Fibroblast of pulmonary artery (primary cell): ENCODE data around the gene RGS3.

Source experiments
- DNase-seq: peaks from one replicate; pipeline ENCODE4 v3.0.0-alpha.2; 2010; ENCODE audit warnings: low read depth
- H3K4me3 ChIP-seq: replicated peaks from 2 replicates; pipeline ENCODE4 v1.5.1; 2011; ENCODE audit warnings: low read depth, mild to moderate bottlenecking, control low read depth, low read length, moderate library complexity
- TF ChIP-seq, protein P1 (sequence below): IDR thresholded peaks from 2 replicates; pipeline ENCODE4 v1.5.1; 2011; ENCODE audit warnings: mild to moderate bottlenecking, control low read depth, low read length, inconsistent platforms; ENCODE audit errors: missing control alignments

Gene RGS3

DNA sequence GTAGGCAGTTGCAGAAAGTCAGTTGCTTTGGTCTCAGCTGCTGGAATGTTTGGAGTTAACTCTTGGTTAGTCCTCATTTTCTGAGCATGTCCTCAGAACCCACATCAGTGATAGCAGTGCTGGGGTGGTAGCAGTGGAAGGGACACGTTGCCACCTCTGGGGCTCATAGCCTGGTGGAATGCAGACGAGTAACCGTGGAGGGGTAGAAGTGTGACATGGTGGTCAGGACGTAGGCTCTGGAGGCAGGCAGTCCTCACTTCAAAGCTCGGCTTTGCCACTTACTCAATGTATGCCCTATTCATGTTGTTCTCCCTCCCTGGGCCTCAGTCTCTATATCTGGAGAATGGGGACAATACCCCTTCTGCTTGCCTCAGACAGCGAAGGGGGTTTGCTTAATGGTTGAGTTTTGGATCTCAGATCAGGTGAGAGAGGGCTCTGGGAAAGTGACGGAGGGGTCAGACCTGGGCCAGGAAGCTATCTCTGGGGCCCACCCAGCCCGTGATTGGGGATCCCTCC lies 62.8 kb downstream of the RGS3 start:
- TF ChIP-seq, protein P1, sequence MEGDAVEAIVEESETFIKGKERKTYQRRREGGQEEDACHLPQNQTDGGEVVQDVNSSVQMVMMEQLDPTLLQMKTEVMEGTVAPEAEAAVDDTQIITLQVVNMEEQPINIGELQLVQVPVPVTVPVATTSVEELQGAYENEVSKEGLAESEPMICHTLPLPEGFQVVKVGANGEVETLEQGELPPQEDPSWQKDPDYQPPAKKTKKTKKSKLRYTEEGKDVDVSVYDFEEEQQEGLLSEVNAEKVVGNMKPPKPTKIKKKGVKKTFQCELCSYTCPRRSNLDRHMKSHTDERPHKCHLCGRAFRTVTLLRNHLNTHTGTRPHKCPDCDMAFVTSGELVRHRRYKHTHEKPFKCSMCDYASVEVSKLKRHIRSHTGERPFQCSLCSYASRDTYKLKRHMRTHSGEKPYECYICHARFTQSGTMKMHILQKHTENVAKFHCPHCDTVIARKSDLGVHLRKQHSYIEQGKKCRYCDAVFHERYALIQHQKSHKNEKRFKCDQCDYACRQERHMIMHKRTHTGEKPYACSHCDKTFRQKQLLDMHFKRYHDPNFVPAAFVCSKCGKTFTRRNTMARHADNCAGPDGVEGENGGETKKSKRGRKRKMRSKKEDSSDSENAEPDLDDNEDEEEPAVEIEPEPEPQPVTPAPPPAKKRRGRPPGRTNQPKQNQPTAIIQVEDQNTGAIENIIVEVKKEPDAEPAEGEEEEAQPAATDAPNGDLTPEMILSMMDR: no peak
- DNase-seq: no peak
- H3K4me3 ChIP-seq: no peak overlapping the region

DNA sequence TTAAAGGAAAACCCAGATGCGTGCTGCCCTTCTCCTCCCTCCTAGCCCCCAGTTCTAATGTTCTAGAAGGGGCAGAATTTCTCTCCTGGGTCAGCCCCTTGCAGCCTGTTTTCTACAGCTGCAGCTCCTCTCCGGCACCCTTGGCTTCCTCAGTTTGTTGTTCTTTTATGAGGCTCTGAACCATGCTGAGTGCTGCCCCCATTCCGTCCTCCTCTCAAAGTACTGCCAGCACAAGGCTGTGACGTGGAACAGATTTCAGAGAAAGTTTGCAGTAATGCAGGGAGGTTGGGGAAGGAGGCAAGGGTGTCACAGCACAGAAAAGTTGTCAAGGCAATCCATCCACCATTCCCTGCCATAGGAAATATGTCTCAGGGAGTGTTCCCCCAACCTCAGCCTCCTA lies 63.3 kb downstream of the RGS3 start:
- TF ChIP-seq, protein P1: no peak
- H3K4me3 ChIP-seq: no peak overlapping the region

DNA sequence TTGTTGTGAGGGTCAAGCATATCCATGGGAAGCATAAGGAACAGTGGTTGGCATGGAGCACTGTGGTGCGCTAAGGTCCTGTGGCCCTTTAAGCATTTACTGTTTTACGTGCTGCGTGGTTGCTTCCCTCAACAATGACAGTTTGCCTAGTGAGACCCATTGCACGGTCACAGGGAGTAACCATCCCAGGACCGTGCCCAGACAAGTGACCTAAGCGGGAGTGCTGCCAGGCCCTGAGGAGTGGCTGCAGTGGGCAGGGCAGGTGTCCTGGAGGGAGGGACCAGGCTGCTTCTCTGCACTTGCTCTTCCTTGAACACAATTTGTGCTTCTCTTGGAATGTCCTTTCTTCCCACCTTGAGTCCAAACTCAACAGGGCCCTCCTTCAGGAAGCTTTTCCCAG lies 64.6 kb downstream of the RGS3 start:
- DNase-seq: no peak
- TF ChIP-seq, protein P1: no peak
- H3K4me3 ChIP-seq: no peak overlapping the region

More for the DNA sequence above, 63.3 kb downstream of the RGS3 start:
- DNase-seq: no peak

DNA sequence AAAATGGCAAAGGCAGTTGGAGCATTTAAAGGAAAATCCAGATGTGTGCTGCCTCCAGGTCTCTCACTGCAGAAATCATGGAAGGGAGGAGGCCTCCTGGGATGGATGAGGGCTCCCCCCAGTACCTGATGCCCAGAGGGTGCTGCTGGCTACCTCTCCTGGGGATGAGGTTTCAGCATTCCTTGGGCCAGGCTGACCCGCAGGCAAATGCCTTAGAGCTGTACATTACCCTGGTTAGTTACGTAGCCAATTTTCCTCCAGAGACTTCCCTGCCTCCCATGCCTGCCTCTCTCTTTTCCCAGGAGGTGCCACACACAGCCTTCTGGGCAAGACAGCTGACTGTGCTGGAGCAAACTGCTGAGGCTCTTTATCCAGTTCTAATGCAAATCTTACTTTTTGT lies 65.3 kb downstream of the RGS3 start:
- H3K4me3 ChIP-seq: no peak overlapping the region
- TF ChIP-seq, protein P1: no peak
- DNase-seq: no peak

DNA sequence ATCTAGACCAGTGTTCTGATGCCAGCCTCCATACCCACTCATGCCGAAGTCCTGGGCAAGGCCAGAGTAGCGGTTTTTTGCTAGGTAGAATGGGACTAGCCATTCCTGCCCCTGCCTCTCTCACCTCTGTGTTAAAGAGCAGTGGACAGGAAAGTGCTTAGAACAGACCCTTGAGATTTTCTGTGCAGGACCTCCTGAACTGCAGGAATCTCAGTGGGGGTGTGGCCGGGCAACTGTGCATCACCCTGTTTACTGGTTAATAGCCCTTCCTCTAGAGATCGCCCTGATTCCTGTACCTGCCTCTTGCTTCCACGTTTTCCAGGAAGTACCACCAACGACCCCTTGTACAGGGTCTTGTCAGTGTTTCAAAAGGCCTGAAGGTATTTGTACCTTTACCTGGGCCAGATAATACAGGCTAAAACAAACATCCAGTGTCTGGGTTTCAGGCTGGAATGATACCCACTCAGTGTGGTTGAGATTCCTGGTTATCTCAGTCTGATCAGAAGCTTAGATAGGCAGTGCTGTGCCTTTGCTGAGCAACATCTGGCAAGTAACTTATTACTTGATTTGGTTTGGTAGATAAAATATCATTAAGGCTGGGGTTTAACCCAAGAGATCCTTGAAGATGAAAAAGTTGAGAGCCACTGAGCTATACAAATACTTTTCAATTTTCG lies 65.9 kb downstream of the RGS3 start:
- TF ChIP-seq, protein P1: no peak
- DNase-seq: no peak

DNA sequence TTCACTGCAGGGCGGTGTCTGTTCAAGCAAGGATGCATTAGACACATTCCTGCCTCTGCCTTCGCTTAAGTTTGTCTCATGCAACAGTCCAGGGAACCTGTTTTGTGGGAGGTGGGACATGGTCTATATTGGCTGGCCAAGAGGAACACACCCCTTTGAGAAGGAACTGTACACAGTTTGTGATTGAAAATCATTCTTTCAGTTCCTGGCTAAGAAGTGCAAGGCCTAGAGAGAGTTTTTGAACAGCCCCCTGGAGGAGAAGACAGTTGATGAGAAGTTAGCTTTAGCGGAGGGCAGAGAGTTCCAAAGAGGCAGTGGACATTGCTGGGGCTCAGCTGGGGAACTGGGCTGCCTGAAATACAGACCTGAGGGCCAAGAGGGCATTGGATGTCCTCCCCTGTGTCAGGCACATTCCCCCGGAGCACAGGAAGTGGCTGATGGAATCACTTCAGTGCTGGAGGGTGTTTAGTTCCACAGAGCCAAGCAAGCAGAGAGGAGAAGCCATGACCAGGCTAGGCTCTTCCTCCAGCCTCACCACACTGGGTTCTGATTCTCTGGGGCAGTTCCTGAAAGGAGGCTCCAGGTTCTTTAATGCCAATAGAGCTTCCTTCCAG lies 66.6 kb downstream of the RGS3 start:
- DNase-seq: no peak
- TF ChIP-seq, protein P1: no peak
- no peak overlapping the region for H3K4me3 ChIP-seq

More for the DNA sequence above, 65.9 kb downstream of the RGS3 start:
- no peak overlapping the region for H3K4me3 ChIP-seq
